Measurements from ENCODE around the gene B3GNT7.

- no peak for TF ChIP-seq EZH2 (IDR thresholded peaks at IDR 0.05; ENCODE audit: insufficient read depth, poor library complexity, severe bottlenecking)
- TF ChIP-seq EZH2phosphoT487 (IDR thresholded peaks at IDR 0.05; ENCODE audit: insufficient read depth, low read depth): no peak
Observed at GRCh38 chr2:231436957-231437356, 41.4 kb downstream of the B3GNT7 start.

All from GM23248 (cell line).